Hematopoietic multipotent progenitor cell treated with erythropoietin and hydrocortisone succinate and interleukin-3 and kit ligand, for 15 days (in vitro differentiated cells): Measurements from ENCODE around the gene SPSB3.
A peak's percentile ranks its signal among the peaks of the same experiment; 100 is the strongest.

Source experiments
- DNase-seq: peaks from one replicate; pipeline ENCODE4 v3.0.0-alpha.2; 2015; ENCODE audit warnings: low spot score

The SPSB3 gene

GRCh38 chr16:1782408-1783264, at the start of gene SPSB3, which contains the start of gene NUBP2:
Gene SPSB3 (minus strand): TSS chr16:1782571. CDS start chr16:1781483, 1,088 bp downstream.
Gene NUBP2 (plus strand): TSS chr16:1782960. CDS start chr16:1783021, 61 bp downstream.
- peak; percentile 100 for DNase-seq

GRCh38 chr16:1831186-1832075, 49.1 kb upstream of the SPSB3 start:
- DNase-seq: no peak

GRCh38 chr16:1830213-1830612, 47.8 kb upstream of the SPSB3 start:
- DNase-seq: no peak

GRCh38 chr16:1828645-1829410, 46.5 kb upstream of the SPSB3 start:
- DNase-seq: no peak

GRCh38 chr16:1826691-1827573, 44.6 kb upstream of the SPSB3 start, which contains the start of the genes FAHD1 and HAGH:
Gene FAHD1 (plus strand): TSS chr16:1827206. CDS start chr16:1827239, 33 bp downstream.
Gene HAGH (minus strand): TSS chr16:1826825. CDS start chr16:1826787, 38 bp downstream.
- peak; percentile 93 for DNase-seq

GRCh38 chr16:1825864-1826690, 43.7 kb upstream of the SPSB3 start:
- DNase-seq: peak; percentile 73

- DNase-seq: no peak
Observed at GRCh38 chr16:1825381-1825863, 43.1 kb upstream of the SPSB3 start.

GRCh38 chr16:1823821-1824220, 41.5 kb upstream of the SPSB3 start:
- peak; percentile 87 for DNase-seq

- no peak for DNase-seq
Observed at GRCh38 chr16:1822801-1823200, 40.4 kb upstream of the SPSB3 start.

- no peak for DNase-seq
Observed at GRCh38 chr16:1821861-1822611, 39.7 kb upstream of the SPSB3 start.

- no peak for DNase-seq
Observed at GRCh38 chr16:1820946-1821290, 38.5 kb upstream of the SPSB3 start.

- DNase-seq: peak; percentile 95
Observed at GRCh38 chr16:1820096-1820945, 38.0 kb upstream of the SPSB3 start.

- no peak for DNase-seq
Observed at GRCh38 chr16:1819611-1820010, 37.2 kb upstream of the SPSB3 start.

- DNase-seq: no peak
Observed at GRCh38 chr16:1818873-1819525, 36.6 kb upstream of the SPSB3 start.

GRCh38 chr16:1818204-1818872, 36.0 kb upstream of the SPSB3 start:
- DNase-seq: no peak

- no peak for DNase-seq
Observed at GRCh38 chr16:1817716-1818115, 35.3 kb upstream of the SPSB3 start.

- DNase-seq: no peak
Observed at GRCh38 chr16:1817276-1817589, 34.9 kb upstream of the SPSB3 start.
